ENCODE data around the gene AMOTL2.

Gene AMOTL2

DNA sequence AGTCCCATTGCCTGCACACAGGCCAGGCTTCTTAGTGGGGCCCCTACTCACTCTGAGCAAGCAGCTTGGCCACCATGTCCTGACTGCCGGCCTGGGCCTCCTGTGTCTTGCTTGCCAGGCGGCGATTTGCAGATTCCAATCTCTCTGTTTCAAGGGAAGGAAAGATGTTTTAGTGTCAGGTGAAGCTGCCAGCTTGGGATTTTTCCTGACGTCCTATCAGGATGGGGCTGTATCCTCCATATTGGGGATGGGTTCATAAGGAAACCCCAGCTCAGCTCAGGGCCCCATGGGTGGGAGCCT, 8.5 kb downstream of the AMOTL2 start:
- H3K4me1 ChIP-seq (ENCODE audit: insufficient read depth, insufficient read length) = peaks cover 58% of the 10 kb centered on the region
- peaks cover 94% of the 10 kb centered on the region for H3K36me3 ChIP-seq (ENCODE audit: insufficient read depth, insufficient read length, low read length)

DNA sequence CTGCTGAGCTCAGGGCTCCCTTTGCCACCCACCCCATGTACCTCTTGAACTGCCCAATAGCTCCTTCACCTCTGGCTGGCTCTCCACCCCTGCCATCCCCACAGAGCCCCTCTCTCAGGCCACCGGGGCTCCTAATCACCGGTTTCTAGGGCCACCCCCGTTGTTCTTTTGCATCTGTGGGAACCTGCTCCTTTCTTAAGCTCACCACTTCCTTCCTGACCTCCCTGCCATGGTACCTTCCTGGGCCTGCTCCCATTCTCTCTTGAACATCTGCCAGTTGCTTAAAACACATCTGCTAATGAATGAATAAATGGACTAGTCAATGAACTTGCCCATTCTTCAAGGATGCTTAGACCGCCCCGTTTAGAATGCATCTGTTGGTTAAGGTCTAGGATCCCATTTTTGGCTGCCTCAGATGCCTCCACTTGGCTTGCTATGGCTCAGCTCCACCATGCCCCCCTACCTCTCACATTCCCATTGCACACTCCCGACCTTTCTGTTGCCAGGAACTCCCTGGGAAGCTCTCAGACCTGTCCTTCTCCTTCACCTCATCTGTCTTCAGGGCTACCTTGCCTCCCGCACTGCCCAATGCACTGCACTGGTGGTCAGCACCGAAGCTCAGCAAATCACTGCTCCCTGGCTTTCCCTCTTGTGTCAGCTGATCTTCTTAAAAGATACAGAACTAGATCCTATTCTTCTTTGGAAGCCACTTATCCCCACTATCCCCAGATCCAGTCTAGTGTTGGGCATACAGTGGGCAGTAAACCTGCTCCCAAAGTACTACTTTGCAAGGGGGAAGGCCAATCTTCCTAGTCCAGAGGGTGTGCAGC, 9.1 kb downstream of the AMOTL2 start:
- peaks cover 56% of the 10 kb centered on the region for H3K4me1 ChIP-seq (ENCODE audit: insufficient read depth, insufficient read length)
- no peaks in the 10 kb centered on the region for H3K27me3 ChIP-seq (ENCODE audit: insufficient read depth, insufficient read length)
- H3K36me3 ChIP-seq (ENCODE audit: insufficient read depth, insufficient read length, low read length) = peaks cover 94% of the 10 kb centered on the region
- H3K4me3 ChIP-seq (ENCODE audit: insufficient read length, low read depth) = no peak overlapping the region
- no peak for DNase-seq (ENCODE audit: low read depth, low spot score)
- peak overlapping the region; percentile 45 for H3K9ac ChIP-seq (ENCODE audit: insufficient read length, low read depth)
- no peaks in the 10 kb centered on the region for H3K9me3 ChIP-seq (ENCODE audit: insufficient read depth, low read length)
- TF ChIP-seq ZNF274 (IDR thresholded peaks at IDR 0.05; ENCODE audit: low read depth, low read length) (no peak), SUZ12 (IDR thresholded peaks at IDR 0.05; ENCODE audit: extremely low read depth, insufficient read depth, insufficient read length) (no peak), YY1 (IDR thresholded peaks at IDR 0.05; ENCODE audit: insufficient read depth, insufficient read length) (no peak)

More for the DNA sequence above, 8.5 kb downstream of the AMOTL2 start:
- Histone ChIP-seq H3K9ac (ENCODE audit: insufficient read length, low read depth) (no peak overlapping the region), H3K9me3 (ENCODE audit: insufficient read depth, low read length) (no peaks in the 10 kb centered on the region), H3K27me3 (ENCODE audit: insufficient read depth, insufficient read length) (no peaks in the 10 kb centered on the region), H3K4me3 (ENCODE audit: insufficient read length, low read depth) (no peak overlapping the region)
- no peak for DNase-seq (ENCODE audit: low read depth, low spot score)
- TF ChIP-seq YY1 (IDR thresholded peaks at IDR 0.05; ENCODE audit: insufficient read depth, insufficient read length) = no peak
- TF ChIP-seq SUZ12 (IDR thresholded peaks at IDR 0.05; ENCODE audit: extremely low read depth, insufficient read depth, insufficient read length) = no peak
- TF ChIP-seq ZNF274 (IDR thresholded peaks at IDR 0.05; ENCODE audit: low read depth, low read length) = no peak

GRCh38 chr3:134364061-134364935, 9.9 kb downstream of the AMOTL2 start:
- DNase-seq (ENCODE audit: low read depth, low spot score) = peak; percentile 97
- Histone ChIP-seq H3K9me3 (ENCODE audit: insufficient read depth, low read length) (no peaks in the 10 kb centered on the region), H3K4me3 (ENCODE audit: insufficient read length, low read depth) (no peak overlapping the region), H3K27me3 (ENCODE audit: insufficient read depth, insufficient read length) (no peaks in the 10 kb centered on the region), H3K36me3 (ENCODE audit: insufficient read depth, insufficient read length, low read length) (peaks cover 94% of the 10 kb centered on the region), H3K9ac (ENCODE audit: insufficient read length, low read depth) (peak overlapping the region; percentile 62), H3K4me1 (ENCODE audit: insufficient read depth, insufficient read length) (peaks cover 56% of the 10 kb centered on the region)
- no peak for TF ChIP-seq YY1 (IDR thresholded peaks at IDR 0.05; ENCODE audit: insufficient read depth, insufficient read length)
- no peak for TF ChIP-seq ZNF274 (IDR thresholded peaks at IDR 0.05; ENCODE audit: low read depth, low read length)
- TF ChIP-seq SUZ12 (IDR thresholded peaks at IDR 0.05; ENCODE audit: extremely low read depth, insufficient read depth, insufficient read length) = no peak

DNA sequence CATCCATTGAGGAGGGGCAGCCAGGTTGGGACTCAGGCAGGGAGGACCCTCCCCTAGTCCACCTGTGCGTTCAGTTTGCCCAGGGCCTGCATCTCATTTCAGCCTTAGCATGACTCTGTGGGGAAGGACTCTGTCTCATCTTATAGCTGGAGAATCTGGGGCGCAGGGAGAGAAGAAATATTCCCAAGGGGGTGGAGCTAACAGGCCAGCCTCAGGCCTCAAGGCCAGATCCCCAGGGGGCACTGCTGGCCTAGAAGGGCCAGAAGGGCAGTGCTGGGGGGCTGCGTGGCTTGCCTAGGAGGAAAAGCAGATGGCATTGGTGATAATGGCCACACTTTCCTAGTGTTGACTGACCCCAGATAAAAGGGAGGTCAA, 10.9 kb downstream of the AMOTL2 start:
- DNase-seq (ENCODE audit: low read depth, low spot score) = no peak
- no peak overlapping the region for H3K4me3 ChIP-seq (ENCODE audit: insufficient read length, low read depth)
- H3K36me3 ChIP-seq (ENCODE audit: insufficient read depth, insufficient read length, low read length) = peaks cover 94% of the 10 kb centered on the region
- H3K4me1 ChIP-seq (ENCODE audit: insufficient read depth, insufficient read length) = peaks cover 58% of the 10 kb centered on the region
- no peaks in the 10 kb centered on the region for H3K9me3 ChIP-seq (ENCODE audit: insufficient read depth, low read length)
- H3K9ac ChIP-seq (ENCODE audit: insufficient read length, low read depth) = peak overlapping the region; percentile 62
- no peaks in the 10 kb centered on the region for H3K27me3 ChIP-seq (ENCODE audit: insufficient read depth, insufficient read length)
- TF ChIP-seq SUZ12 (IDR thresholded peaks at IDR 0.05; ENCODE audit: extremely low read depth, insufficient read depth, insufficient read length) = no peak
- TF ChIP-seq ZNF274 (IDR thresholded peaks at IDR 0.05; ENCODE audit: low read depth, low read length) = no peak
- TF ChIP-seq YY1 (IDR thresholded peaks at IDR 0.05; ENCODE audit: insufficient read depth, insufficient read length) = no peak

DNA sequence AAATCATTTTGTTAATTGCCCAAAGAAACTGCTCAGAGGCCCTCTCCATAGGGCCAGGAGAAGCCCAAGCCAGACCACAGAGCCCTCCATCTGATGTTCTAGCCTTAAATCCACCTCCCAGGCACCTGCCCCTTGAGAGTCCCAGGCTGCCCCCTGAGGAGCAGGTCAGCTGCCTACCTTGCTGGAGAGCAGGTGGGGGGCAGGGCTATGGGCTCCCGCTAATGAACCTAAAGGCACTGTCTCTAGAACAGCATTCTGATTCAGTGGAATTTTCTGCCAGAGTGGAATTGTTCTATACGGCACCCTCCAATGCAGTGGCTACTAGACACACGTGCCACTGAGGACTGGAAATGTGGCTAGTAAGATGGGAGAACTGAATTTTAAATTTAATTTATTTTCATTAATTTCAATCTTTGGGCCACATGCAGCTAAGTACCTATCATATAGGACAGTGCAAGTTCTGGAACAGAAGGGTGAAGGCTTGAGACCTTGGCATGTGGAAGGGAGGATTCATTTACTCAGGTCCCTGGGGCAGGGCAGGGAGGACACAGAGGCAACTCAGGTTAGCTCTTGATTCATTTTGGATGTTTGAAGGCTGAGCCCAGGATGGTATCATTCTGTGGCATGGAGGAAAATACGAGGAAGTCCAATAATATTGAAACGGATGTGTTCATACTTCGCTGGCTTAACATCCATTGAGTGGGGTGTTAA, 11.4 kb downstream of the AMOTL2 start:
- H3K9me3 ChIP-seq (ENCODE audit: insufficient read depth, low read length) = no peaks in the 10 kb centered on the region
- H3K9ac ChIP-seq (ENCODE audit: insufficient read length, low read depth) = peak overlapping the region; percentile 62
- peaks cover 91% of the 10 kb centered on the region for H3K36me3 ChIP-seq (ENCODE audit: insufficient read depth, insufficient read length, low read length)
- H3K27me3 ChIP-seq (ENCODE audit: insufficient read depth, insufficient read length) = no peaks in the 10 kb centered on the region
- TF ChIP-seq ZNF274 (IDR thresholded peaks at IDR 0.05; ENCODE audit: low read depth, low read length) = no peak
- no peak for TF ChIP-seq SUZ12 (IDR thresholded peaks at IDR 0.05; ENCODE audit: extremely low read depth, insufficient read depth, insufficient read length)
- no peak for TF ChIP-seq YY1 (IDR thresholded peaks at IDR 0.05; ENCODE audit: insufficient read depth, insufficient read length)
- peaks cover 61% of the 10 kb centered on the region for H3K4me1 ChIP-seq (ENCODE audit: insufficient read depth, insufficient read length)
- DNase-seq (ENCODE audit: low read depth, low spot score) = no peak
- H3K4me3 ChIP-seq (ENCODE audit: insufficient read length, low read depth) = no peak overlapping the region

DNA sequence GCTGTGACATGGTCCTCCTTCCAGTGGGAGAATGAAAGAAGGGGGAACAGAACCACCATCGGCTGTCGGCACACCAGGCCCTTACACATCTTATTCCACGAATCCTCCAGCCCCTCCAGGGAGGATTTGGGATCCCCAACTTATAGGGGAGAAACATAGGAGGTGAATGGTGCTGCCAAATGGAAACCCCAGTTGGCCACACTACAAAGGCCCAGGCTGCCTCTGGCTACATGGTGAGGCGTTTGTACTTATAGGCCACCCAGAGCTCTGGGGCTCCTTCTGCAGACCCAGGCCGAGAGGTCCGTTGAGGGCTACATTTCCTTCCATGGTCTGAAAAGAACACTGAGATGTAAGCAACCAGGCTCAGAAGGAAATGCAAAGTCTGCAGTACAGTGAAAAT, 12.0 kb downstream of the AMOTL2 start:
- Histone ChIP-seq H3K36me3 (ENCODE audit: insufficient read depth, insufficient read length, low read length) (peaks cover 91% of the 10 kb centered on the region), H3K27me3 (ENCODE audit: insufficient read depth, insufficient read length) (no peaks in the 10 kb centered on the region), H3K4me1 (ENCODE audit: insufficient read depth, insufficient read length) (peaks cover 63% of the 10 kb centered on the region), H3K9ac (ENCODE audit: insufficient read length, low read depth) (no peak overlapping the region), H3K9me3 (ENCODE audit: insufficient read depth, low read length) (no peaks in the 10 kb centered on the region), H3K4me3 (ENCODE audit: insufficient read length, low read depth) (no peak overlapping the region)
- no peak for TF ChIP-seq YY1 (IDR thresholded peaks at IDR 0.05; ENCODE audit: insufficient read depth, insufficient read length)
- no peak for TF ChIP-seq SUZ12 (IDR thresholded peaks at IDR 0.05; ENCODE audit: extremely low read depth, insufficient read depth, insufficient read length)
- no peak for TF ChIP-seq ZNF274 (IDR thresholded peaks at IDR 0.05; ENCODE audit: low read depth, low read length)
- DNase-seq (ENCODE audit: low read depth, low spot score) = no peak
